Measurements from ENCODE around the gene CRTC3. TPM values are rescaled to one million over a fixed set of nuclear protein-coding genes. Genes with fewer than 3 reads are reported as not detected.
A peak's percentile ranks its signal among the peaks of the same experiment; 100 is the strongest.

The CRTC3 gene
- total and polyA plus RNA-seq, 2 of the 13 experiments (the other 11 are each of a cell fraction or from before 2014, with no cell fraction given) = 8.4 to 11.8 TPM

DNA sequence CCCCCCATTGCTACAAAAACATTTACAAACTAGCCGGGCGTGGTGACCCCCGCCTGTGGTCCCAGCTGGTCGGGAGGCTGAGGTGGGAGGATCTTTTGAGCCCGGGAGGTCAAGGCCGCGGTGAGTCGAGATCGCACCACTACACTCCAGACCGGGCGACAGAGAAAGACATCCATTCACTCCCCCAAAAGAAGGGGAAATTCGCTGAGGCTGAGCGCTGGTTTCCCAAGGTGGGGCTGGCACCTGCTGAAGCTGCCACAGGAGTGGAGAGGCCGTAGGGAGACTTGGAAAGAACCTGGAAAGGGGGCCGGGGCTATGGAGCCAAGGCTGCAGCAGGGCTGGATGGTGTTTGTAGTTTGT, 732 bp upstream of the CRTC3 start (continued):
- TF ChIP-seq ZNF652 (CRISPR knock-in tag; IDR thresholded peaks at IDR 0.05; ENCODE audit: borderline replicate concordance, low read depth) (no peak), ZNF256 (CRISPR knock-in tag; conservative IDR thresholded peaks at IDR 0.05) (no peak), ZNF678 (CRISPR knock-in tag; IDR thresholded peaks at IDR 0.05) (no peak), ZUFSP (CRISPR knock-in tag; IDR thresholded peaks at IDR 0.05; ENCODE audit: borderline replicate concordance) (0 out of 2 replicates have a peak, but pooled peaks have one; percentile 56), ZSCAN9 (CRISPR knock-in tag; IDR thresholded peaks at IDR 0.05; ENCODE audit: borderline replicate concordance) (no peak), HNRNPK (IDR thresholded peaks at IDR 0.05; ENCODE audit: low read depth, low read length, poor library complexity, severe bottlenecking) (no peak), FOXC1 (CRISPR knock-in tag; IDR thresholded peaks at IDR 0.05; ENCODE audit: borderline replicate concordance) (0 out of 2 replicates have a peak, but pooled peaks have one; percentile 35), KDM5B (CRISPR knock-in tag; IDR thresholded peaks at IDR 0.05; ENCODE audit: borderline replicate concordance) (no peak), SRF (IDR thresholded peaks at IDR 0.05; ENCODE audit: low read depth, low read length) (no peak), ZNF138 (CRISPR knock-in tag; IDR thresholded peaks at IDR 0.05; ENCODE audit: low read depth) (no peak), NR2F6 (IDR thresholded peaks at IDR 0.05) (peak; percentile 53), NR2F6 (CRISPR knock-in tag; IDR thresholded peaks at IDR 0.05) (peak; percentile 70), ZNF781 (CRISPR knock-in tag; IDR thresholded peaks at IDR 0.05; ENCODE audit: borderline replicate concordance, not compliant biosample characterization) (no peak), ZNF879 (CRISPR knock-in tag; IDR thresholded peaks at IDR 0.05) (0 out of 2 replicates have a peak, but pooled peaks have one; percentile 15), NFE2L1 (CRISPR knock-in tag; IDR thresholded peaks at IDR 0.05; ENCODE audit: borderline replicate concordance) (no peak), SP140L (CRISPR knock-in tag; IDR thresholded peaks at IDR 0.05; ENCODE audit: borderline replicate concordance) (no peak), HNRNPL (IDR thresholded peaks at IDR 0.05; ENCODE audit: low read depth, low read length) (0 out of 2 replicates have a peak, but pooled peaks have one; percentile 42), YEATS2 (CRISPR knock-in tag; IDR thresholded peaks at IDR 0.05; ENCODE audit: borderline replicate concordance) (no peak), ATF7 (IDR thresholded peaks at IDR 0.05) (no peak), ATF7 (CRISPR knock-in tag; IDR thresholded peaks at IDR 0.05) (no peak), ZNF639 (CRISPR knock-in tag; conservative IDR thresholded peaks at IDR 0.05) (no peak), MED13 (CRISPR knock-in tag; IDR thresholded peaks at IDR 0.05) (no peak), PHF20 (CRISPR knock-in tag; IDR thresholded peaks at IDR 0.05) (no peak), STAG1 (CRISPR knock-in tag; IDR thresholded peaks at IDR 0.05) (no peak), FOXJ3 (CRISPR knock-in tag; IDR thresholded peaks at IDR 0.05; ENCODE audit: borderline replicate concordance) (no peak)
- TF ChIP-seq, protein P1, sequence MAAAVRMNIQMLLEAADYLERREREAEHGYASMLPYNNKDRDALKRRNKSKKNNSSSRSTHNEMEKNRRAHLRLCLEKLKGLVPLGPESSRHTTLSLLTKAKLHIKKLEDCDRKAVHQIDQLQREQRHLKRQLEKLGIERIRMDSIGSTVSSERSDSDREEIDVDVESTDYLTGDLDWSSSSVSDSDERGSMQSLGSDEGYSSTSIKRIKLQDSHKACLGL (CRISPR knock-in tag; IDR thresholded peaks at IDR 0.05) = no peak
- TF ChIP-seq, protein P2, sequence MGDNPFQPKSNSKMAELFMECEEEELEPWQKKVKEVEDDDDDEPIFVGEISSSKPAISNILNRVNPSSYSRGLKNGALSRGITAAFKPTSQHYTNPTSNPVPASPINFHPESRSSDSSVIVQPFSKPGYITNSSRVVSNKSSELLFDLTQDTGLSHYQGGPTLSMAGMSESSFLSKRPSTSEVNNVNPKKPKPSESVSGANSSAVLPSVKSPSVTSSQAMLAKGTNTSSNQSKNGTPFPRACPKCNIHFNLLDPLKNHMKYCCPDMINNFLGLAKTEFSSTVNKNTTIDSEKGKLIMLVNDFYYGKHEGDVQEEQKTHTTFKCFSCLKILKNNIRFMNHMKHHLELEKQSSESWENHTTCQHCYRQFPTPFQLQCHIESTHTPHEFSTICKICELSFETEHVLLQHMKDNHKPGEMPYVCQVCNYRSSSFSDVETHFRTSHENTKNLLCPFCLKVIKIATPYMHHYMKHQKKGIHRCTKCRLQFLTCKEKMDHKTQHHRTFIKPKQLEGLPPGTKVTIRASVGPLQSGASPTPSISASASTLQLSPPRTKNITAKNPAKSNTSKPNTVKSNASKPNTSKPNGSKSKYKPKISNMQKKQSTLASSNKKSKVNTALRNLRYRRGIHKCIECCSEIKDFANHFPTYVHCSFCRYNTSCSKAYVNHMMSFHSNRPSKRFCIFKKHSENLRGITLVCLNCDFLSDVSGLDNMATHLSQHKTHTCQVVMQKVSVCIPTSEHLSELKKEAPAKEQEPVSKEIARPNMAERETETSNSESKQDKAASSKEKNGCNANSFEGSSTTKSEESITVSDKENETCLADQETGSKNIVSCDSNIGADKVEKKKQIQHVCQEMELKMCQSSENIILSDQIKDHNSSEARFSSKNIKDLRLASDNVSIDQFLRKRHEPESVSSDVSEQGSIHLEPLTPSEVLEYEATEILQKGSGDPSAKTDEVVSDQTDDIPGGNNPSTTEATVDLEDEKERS (CRISPR knock-in tag; IDR thresholded peaks at IDR 0.05) = peak; percentile 63; the same call in 1 of the 2 replicates
